ENCODE data around the gene YARS1. TPM values are rescaled to one million over a fixed set of nuclear protein-coding genes. Genes with fewer than 3 reads are reported as not detected.

YARS1 gene
- total and polyA plus RNA-seq, 5 experiments from 2014 or later, result 45.0 to 184 (median 60.2) TPM

Other genes with a start within 250 kb of the YARS1 start
- gene ZBTB8OS, start 166.8 kb downstream of the YARS1 start, total RNA-seq, result 10 to 100 TPM; 54.3 to 57.2 TPM
- 10 to 100 TPM; 53.2 to 65.8 (median 65.6) TPM for gene ZBTB8OS, start 166.8 kb downstream of the YARS1 start, polyA plus RNA-seq
- gene RBBP4, start 166.2 kb downstream of the YARS1 start, total RNA-seq, result 100 to 1,000 TPM; 191 to 193 TPM
- 100 to 1,000 TPM; 226 to 251 (median 231) TPM for gene RBBP4, start 166.2 kb downstream of the YARS1 start, polyA plus RNA-seq
- not detected for gene SYNC, start 114.6 kb downstream of the YARS1 start, total RNA-seq
- not detected for gene SYNC, start 114.6 kb downstream of the YARS1 start, polyA plus RNA-seq
- gene S100PBP, start 295 bp upstream of the YARS1 start, total RNA-seq, result 10 to 100 TPM; 47.7 to 50.5 TPM
- 1 to 10 TPM; 5.0 to 9.6 (median 6.4) TPM for gene S100PBP, start 295 bp upstream of the YARS1 start, polyA plus RNA-seq
- gene FNDC5, start 53.6 kb upstream of the YARS1 start, total RNA-seq, result not detected
- not detected for gene FNDC5, start 53.6 kb upstream of the YARS1 start, polyA plus RNA-seq
- not detected for gene HPCA, start 69.1 kb upstream of the YARS1 start, total RNA-seq
- gene HPCA, start 69.1 kb upstream of the YARS1 start, polyA plus RNA-seq, result not detected
- not detected for gene TMEM54, start 84.0 kb upstream of the YARS1 start, total RNA-seq
- not detected for gene TMEM54, start 84.0 kb upstream of the YARS1 start, polyA plus RNA-seq
- 10 to 100 TPM; 19.2 to 21.6 TPM for gene RNF19B, start 147.5 kb upstream of the YARS1 start, total RNA-seq
- gene RNF19B, start 147.5 kb upstream of the YARS1 start, polyA plus RNA-seq, result 1 to 10 TPM in 2 of 3 donors, under 1 TPM in 1; 0.44 to 1.8 (median 1.6) TPM
- gene AK2, start 219.5 kb upstream of the YARS1 start, total RNA-seq, result 10 to 100 TPM; 89.2 to 94.6 TPM
- gene AK2, start 219.5 kb upstream of the YARS1 start, polyA plus RNA-seq, result 100 to 1,000 TPM; 119 to 128 (median 126) TPM

All from naive thymus-derived CD8-positive, alpha-beta T cell (primary cell).